Measurements from ENCODE around the gene ASGR2. TPM values are rescaled to one million over a fixed set of nuclear protein-coding genes. Genes with fewer than 3 reads are reported as not detected.

ASGR2 gene
- total RNA-seq, 2 donors from 2014 or later: 0.45 to 0.49 TPM

DNA sequence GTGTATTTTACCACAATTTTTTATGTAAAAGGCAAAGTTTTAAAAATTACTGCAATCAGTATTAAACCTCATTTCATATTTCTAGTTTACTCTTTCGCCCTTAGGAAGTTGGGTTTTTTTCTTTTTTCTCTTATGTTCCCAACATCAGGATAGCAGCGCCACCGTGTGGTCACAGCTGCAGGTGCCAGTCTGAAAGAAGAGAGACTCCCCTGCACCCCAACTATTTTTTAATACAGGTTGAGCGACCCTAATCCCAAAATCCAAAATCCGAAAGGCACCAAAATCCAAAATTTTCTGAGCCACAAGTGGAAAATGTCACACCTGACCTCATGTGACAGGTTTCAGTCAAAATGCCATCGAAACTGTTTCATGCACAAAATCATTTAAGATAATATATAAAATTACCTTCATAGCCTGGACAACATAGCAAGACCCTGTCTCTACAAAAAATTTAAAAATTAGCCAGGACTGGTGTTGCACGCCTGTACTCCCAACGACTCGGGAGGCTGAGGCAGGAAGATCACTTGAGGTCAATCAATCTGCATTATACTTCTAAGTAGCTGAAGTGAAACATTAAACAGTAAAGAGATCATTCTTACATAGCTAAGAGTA is 21.8 kb upstream of the ASGR2 start:
- intact Hi-C loops (cut with DNase I): loop anchor here (2.0 kb wide), 1 partner anchor 84 kb away; no protein-coding TSS in a partner anchor
- H3K27ac ChIP-seq: no peak overlapping the region
- no peaks in the 10 kb centered on the region for H3K9me3 ChIP-seq
- TF ChIP-seq, protein P1, sequence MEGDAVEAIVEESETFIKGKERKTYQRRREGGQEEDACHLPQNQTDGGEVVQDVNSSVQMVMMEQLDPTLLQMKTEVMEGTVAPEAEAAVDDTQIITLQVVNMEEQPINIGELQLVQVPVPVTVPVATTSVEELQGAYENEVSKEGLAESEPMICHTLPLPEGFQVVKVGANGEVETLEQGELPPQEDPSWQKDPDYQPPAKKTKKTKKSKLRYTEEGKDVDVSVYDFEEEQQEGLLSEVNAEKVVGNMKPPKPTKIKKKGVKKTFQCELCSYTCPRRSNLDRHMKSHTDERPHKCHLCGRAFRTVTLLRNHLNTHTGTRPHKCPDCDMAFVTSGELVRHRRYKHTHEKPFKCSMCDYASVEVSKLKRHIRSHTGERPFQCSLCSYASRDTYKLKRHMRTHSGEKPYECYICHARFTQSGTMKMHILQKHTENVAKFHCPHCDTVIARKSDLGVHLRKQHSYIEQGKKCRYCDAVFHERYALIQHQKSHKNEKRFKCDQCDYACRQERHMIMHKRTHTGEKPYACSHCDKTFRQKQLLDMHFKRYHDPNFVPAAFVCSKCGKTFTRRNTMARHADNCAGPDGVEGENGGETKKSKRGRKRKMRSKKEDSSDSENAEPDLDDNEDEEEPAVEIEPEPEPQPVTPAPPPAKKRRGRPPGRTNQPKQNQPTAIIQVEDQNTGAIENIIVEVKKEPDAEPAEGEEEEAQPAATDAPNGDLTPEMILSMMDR (IDR thresholded peaks at IDR 0.05): peak; percentile 89
- peak; percentile 77 for DNase-seq
- H3K36me3 ChIP-seq: no peaks in the 10 kb centered on the region
- H3K4me1 ChIP-seq: no peaks in the 10 kb centered on the region
- H3K9ac ChIP-seq (ENCODE audit: low read depth in 2 of 2, low read length in 2 of 2): no peak overlapping the region
- H3K27me3 ChIP-seq: no peaks in the 10 kb centered on the region
- H3K4me3 ChIP-seq: no peak overlapping the region

DNA sequence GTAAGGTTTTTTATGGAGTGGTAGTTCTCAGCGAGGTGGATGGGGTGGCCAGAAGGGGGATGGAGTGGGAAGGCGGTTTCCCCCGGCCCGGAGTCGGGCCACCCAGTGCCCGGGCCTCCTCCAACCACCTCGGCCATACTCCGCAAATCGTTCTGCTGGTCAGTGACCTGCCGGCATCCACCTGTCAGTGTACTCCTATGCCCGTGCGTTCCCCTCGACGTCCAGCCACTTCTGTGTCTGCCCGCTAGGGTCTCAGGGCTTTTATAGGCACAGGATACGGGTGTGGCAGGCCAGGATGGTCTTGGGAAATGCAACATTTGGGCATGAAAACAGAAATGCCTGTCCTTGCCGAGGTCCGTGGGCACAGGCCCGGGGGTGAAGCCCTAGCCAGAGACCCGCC is 19.3 kb upstream of the ASGR2 start:
- H3K27ac ChIP-seq: no peak overlapping the region
- no peaks in the 10 kb centered on the region for H3K27me3 ChIP-seq
- intact Hi-C loops (cut with DNase I): no loop called here
- H3K4me3 ChIP-seq: no peak overlapping the region
- no peaks in the 10 kb centered on the region for H3K4me1 ChIP-seq
- TF ChIP-seq, protein P1 (IDR thresholded peaks at IDR 0.05): no peak
- H3K9me3 ChIP-seq: no peaks in the 10 kb centered on the region
- no peak for DNase-seq
- no peaks in the 10 kb centered on the region for H3K36me3 ChIP-seq
- no peak overlapping the region for H3K9ac ChIP-seq (ENCODE audit: low read depth in 2 of 2, low read length in 2 of 2)

DNA sequence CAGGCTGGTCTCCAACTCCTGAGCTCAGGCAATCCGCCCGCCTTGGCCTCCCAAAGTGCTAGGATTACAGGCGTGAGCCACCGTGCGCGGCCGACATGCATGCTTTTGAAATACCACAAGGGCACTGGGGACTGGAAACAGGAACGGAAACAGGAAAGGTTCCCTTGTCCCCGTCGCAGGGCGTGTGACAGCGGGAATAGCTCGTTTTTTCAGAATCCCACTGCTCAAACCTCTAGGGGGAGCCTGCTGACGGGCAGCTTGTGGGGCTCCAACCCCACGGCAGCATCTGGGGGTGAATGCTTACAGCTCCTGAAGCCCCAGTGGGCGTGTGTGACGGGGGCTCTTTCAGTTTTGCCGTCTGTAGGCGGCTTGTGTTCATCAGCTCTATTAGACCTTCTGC is 18.8 kb upstream of the ASGR2 start:
- Histone ChIP-seq H3K9ac (ENCODE audit: low read depth in 2 of 2, low read length in 2 of 2) (no peak overlapping the region), H3K4me3 (no peak overlapping the region), H3K27me3 (no peaks in the 10 kb centered on the region), H3K27ac (no peak overlapping the region), H3K9me3 (no peaks in the 10 kb centered on the region), H3K4me1 (no peaks in the 10 kb centered on the region), H3K36me3 (no peaks in the 10 kb centered on the region)
- TF ChIP-seq, protein P1 (IDR thresholded peaks at IDR 0.05): no peak
- DNase-seq: no peak
- intact Hi-C loops (cut with DNase I): no loop called here

DNA sequence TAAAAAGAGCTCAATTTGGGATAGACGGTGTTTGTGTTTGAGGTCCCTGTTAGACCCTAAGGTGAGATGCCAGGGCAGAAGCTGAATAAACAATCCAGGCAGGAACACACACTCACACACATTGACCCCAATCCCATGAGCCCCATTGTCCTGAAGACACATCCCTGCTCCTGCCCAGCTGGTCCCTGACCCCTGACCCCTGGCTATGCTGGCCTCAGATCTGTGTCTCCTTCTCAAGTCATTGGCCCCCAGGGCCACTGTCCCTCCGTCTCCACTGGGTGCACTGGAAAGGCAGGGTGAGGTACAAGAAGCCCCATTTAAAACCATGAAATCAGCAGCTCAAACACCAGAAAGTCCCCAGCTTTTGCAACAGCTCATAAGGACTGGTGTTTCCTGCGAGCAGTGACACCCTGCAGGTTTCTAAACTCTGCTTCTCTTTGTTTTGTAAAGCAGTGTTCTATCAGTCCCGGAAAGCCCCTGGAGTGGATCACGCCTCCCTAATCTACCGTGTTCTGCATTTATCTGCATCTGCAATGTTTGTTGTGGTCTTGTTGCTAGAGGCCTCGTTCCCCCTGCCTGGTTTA is 18.0 kb upstream of the ASGR2 start:
- intact Hi-C loops (cut with DNase I): no loop called here
- no peaks in the 10 kb centered on the region for H3K9me3 ChIP-seq
- no peaks in the 10 kb centered on the region for H3K4me1 ChIP-seq
- no peak overlapping the region for H3K4me3 ChIP-seq
- no peak for DNase-seq
- TF ChIP-seq, protein P1 (IDR thresholded peaks at IDR 0.05): no peak
- H3K27ac ChIP-seq: peak overlapping the region; percentile 36
- no peaks in the 10 kb centered on the region for H3K27me3 ChIP-seq
- no peak overlapping the region for H3K9ac ChIP-seq (ENCODE audit: low read depth in 2 of 2, low read length in 2 of 2)
- no peaks in the 10 kb centered on the region for H3K36me3 ChIP-seq

DNA sequence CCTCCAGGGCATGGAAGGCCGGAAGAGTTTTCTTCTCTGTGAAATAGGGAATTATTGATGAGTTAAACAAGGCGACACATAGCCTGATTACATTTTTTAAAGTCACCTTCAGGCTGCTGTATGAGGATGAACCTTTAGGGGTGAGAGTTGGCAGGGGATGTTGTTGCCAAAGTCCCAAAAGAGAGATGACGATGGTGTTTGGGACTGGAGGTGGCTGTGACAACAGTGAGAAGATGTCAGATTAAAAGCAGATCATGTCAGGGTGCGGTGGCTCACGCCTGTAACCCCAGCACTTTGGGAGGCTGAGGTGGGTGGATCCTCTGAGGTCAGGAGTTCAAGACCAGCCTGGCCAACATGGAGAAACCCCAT is 16.8 kb upstream of the ASGR2 start:
- intact Hi-C loops (cut with DNase I): no loop called here
- Histone ChIP-seq H3K27me3 (no peaks in the 10 kb centered on the region), H3K36me3 (no peaks in the 10 kb centered on the region), H3K9ac (ENCODE audit: low read depth in 2 of 2, low read length in 2 of 2) (no peak overlapping the region), H3K27ac (no peak overlapping the region), H3K4me1 (no peaks in the 10 kb centered on the region), H3K9me3 (no peaks in the 10 kb centered on the region), H3K4me3 (no peak overlapping the region)
- no peak for DNase-seq
- TF ChIP-seq, protein P1 (IDR thresholded peaks at IDR 0.05): no peak

Measured in colonic mucosa (tissue), 4 donors.